SK-MEL-5 (cell line): Measurements from ENCODE around the gene MTA2. TPM values are rescaled to one million over a fixed set of nuclear protein-coding genes. Genes with fewer than 3 reads are reported as not detected.
"Not testable (repeated sequence)": the region's sequence is repeated elsewhere in the genome, so short reads cannot be mapped to it uniquely, and the experiment has no call there.

Experiments used
- DNase-seq: peaks from one replicate; pipeline ENCODE4 v3.0.0-alpha.2; 2016; ENCODE audit warnings: low read depth, low spot score
- in situ Hi-C: cut with HindIII; loops from 2 replicates; pipeline ENCODE4 v1.10.0; 2016; ENCODE audit warnings: low sequenced_read_pairs, high pct_unique_total_duplicates, low pct_unique_long_range_greater_than_20kb
- total RNA-seq: library from RNA; depleted of rRNA; stranded (reverse); fragments of >200 nt; shearing (Covaris generic); gene quantifications from 2 replicates; pipeline ENCODE4 v1.2.3, GENCODE V29; 2014

The MTA2 gene
- total RNA-seq, 1 experiment from 2014 or later = 56.3 TPM

DNA sequence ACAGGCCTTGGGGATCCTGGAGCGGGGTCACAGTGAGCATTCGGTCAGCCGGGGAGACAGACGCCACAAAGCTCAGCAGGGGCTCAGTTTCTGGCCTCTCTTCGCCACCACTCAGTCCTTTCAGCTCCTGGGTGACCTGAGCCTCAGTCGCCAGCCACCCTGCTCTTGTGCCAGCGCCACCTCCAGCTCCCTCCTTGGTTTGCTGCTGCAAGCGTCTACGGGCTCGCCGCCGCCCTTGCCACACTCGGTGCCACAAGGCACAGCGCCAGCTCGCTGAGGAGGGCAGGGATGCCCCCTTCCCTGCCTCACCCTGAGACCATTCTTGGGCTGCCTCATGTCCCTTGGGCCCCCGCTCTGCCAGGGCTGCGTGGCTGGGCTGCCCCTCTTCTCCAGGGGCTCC, 26.5 kb downstream of the MTA2 start:
- in situ Hi-C loops = no loop called here
- no peak for DNase-seq

DNA sequence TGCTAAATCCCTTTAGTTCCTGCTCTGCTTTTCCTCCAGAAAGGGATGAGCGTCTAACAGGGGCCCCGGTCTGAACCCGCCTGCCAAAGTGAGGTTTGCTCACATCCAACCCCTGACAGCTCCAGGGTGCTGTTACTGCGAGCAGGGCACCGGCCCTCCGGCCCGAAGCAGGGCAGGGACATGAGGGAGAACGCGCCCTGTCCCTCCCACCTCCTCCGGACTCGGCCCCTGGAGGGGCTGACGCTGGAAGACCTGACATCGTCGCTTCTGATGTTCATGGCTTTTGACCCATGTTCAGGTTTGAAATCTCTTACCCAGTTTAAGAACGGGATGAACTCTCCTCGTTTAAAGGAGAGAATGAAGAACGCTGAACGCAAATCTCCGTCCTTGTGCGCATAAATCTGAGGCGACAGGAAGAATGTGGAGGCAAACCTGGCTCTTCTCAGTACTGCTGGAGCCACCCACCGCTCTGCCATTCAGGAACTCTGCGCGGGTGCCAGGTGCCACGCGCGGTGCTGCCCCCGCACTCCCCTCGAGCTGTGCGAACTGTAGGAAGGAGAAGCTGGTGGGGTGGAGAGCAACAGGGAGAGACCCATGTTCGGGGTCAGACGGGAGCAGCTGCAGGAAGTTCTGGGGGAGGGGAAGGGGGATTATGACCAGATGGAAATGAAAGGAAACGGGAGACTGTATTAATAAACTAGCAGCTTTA, 27.1 kb downstream of the MTA2 start:
- in situ Hi-C loops = no loop called here
- DNase-seq = no peak

DNA sequence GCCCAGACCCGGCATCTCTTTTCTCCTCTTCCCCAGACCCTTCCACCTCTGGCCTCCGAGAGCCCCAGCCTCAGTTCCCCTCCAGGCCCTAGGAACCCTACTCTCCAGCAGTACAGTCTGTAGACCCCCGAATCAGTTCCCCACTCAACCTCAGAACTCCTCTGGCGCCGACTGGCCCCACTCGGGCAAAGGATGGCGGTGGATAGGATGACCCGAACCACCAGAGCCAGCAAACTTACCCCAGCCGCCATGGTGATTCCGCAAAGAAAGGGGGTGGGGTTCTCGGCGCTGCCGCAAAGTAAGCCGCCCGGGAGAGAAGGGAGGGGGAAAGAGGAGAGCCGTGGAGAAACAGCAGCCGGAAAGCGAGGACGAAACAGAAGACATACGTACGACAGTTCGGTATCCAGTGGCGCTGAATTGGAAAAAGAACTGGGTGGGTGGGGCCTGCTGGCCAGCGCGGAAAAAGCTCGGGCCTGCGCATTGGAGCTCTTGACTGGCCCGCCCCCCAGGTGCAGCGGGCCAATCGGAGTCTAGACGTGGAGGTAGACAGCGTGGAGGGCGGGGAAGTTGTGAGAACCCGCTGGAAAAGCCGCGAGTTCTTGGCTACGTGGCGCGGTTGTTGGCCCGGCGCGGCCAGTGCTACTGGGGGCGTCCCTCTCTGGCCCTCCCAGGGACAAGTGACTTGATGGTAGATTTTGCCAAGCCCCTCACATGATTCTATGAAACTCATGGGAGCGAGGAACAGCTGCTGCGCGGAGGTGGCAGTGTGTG, 27.9 kb downstream of the MTA2 start, which contains the start of gene EEF1G:
TSS of gene EEF1G (minus strand) at position 300 of the 771 bp plus-strand sequence. CDS start at position 251, 49 bp downstream.
- in situ Hi-C loops = no loop called here
- peak; percentile 99 for DNase-seq

DNA sequence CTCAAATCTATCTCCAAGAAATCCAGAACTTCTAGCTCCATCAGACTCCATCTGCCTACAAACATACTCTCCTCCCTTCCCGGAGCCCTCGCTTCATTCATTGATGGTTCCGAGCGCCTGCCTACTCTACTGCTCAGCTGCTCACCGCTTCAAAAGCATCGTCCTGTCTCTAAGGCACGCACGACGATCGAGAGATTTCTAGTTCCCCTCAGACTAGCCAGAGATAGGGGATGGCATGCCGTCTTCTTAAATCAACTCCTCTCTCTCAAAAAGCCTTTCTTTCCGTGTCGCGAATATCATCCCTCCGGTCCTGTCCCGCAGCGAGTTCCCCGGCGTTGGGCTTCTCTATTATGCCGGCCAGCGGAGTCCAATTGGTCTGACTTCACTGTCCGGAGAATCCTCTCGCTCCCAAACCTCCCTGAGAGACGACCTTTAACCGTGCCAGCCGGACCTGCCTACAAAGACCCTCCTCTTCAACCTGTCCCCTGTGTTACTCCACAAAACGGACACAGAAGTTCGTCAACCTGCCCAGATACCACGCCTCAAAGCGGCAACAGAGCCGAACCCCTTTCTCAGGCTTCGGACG, 28.6 kb downstream of the MTA2 start:
- in situ Hi-C loops = no loop called here
- DNase-seq = no peak

DNA sequence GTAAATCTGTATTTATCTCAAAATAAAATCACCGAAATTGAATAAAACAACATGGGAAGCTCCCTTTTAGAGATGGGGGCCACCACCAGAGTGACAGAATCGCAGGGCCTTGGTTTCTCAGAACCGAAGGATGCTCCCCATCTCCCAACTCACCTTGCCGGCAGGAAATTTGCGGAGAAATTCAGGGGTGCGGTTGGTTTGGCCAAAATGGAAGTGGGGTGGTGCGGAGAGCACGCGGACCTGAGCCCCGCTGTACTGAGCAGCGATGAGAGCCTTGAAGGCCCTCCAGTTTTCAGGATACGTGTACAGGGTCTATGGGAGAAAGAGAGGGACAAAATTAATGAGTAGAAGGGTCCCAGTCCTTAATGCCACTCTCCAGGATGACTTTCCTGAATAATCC, 29.2 kb downstream of the MTA2 start:
- in situ Hi-C loops = no loop called here
- DNase-seq = no peak

DNA sequence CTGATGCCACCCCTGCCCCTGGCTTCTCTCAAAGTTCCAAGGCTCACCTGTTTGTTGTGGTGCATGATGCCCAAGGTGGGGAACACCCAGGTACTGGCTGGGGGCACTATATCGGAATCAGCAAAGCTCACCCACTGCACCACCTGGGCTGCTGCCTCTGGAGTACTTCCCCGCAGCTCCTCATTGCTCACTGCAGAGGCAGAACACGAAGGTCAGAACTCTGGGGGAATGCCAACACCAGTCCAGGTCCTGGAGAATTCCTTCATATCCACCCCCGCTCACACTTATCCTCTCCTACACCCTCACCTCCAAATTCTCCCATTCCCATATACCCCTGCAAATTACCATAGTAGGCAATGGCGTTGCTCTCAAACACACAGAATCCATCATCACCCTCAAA, 30.2 kb downstream of the MTA2 start:
- in situ Hi-C loops, DNase-seq: not testable (repeated sequence)

DNA sequence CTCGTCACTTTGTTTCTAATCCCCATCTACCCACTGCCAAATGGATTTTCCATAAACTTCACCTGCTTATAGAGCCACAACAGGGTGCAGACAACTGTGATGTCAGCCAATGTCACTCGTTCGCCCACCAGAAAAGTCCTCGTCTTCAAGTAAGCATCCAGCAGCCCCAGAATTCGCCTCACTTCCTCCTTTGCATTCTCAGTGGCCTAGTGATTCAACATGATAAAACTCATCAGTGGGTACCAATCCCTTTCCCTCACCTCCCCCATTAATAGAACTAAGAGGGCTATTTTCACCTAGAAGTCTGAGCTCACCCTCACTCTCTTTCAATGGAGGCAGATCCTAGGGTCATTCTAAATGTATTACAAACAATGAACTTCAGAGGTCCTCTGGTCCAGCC, 30.8 kb downstream of the MTA2 start:
- DNase-seq, in situ Hi-C loops: not testable (repeated sequence)

DNA sequence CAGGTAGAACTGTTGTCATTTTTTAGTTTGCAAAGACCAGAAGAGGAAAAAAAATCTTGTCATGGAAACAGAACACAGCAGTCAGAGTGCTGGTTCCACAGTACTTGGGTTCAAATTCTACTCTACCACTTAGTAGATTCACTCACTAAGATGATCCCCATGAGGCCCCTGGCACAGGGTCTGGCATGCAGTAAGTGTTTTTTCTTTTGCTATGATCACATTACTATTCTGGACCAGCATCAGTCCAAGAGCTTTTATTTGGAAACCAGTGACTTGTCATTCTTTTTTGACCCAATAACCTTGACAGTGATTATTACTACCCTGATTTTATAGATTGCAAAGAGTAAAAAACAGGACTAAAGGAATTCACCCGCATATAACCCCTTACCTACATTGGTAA, 32.1 kb downstream of the MTA2 start:
- in situ Hi-C loops = no loop called here
- DNase-seq = no peak

DNA sequence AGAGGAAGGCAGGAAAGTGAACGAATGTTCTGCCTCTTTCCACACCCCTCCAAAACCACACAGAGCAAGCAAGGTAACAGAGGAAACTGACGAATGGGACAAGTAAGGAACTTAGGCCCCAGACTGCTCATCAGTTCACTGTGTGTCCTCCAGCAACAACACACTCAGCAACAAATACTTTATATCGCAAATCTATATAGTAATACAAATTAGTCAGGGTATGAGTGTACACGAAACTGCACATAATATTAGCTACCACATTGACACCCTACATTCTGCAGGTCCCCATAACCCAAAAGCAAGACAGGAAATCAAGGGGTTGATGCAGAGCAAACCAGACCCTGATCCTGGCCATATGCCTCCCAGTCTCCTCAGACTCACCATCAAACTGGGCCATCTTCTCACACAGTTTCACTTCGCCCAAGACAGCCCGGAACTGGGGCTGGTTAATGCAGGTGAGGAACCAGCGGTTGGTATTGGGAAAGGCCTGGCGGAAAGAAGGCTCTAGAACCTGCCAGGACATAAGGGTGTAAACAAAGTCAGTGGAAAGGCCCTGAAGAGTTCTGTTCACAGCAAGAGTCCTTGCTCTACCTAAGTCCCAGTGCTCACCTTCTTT, 34.5 kb downstream of the MTA2 start:
- in situ Hi-C loops = no loop called here
- DNase-seq = no peak

DNA sequence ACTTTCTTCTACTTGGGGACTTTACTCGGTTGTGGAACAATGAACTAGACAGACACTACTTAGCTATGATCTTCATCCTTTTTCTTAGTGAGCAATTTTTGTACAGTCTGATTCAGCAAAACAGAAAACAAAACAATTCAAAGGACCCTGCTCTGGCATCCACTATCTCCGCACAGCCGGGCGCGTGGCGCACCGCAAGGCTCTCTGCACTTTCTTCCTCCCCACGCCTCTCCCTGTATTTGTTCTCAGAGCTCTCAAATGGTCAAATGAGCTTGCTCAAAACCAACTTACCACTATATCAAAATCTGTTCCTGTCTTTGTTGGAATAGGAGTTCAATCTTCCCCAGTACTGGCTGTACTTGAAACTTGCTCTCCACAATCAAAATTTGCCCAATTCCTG, 35.4 kb downstream of the MTA2 start:
- in situ Hi-C loops = no loop called here
- no peak for DNase-seq

DNA sequence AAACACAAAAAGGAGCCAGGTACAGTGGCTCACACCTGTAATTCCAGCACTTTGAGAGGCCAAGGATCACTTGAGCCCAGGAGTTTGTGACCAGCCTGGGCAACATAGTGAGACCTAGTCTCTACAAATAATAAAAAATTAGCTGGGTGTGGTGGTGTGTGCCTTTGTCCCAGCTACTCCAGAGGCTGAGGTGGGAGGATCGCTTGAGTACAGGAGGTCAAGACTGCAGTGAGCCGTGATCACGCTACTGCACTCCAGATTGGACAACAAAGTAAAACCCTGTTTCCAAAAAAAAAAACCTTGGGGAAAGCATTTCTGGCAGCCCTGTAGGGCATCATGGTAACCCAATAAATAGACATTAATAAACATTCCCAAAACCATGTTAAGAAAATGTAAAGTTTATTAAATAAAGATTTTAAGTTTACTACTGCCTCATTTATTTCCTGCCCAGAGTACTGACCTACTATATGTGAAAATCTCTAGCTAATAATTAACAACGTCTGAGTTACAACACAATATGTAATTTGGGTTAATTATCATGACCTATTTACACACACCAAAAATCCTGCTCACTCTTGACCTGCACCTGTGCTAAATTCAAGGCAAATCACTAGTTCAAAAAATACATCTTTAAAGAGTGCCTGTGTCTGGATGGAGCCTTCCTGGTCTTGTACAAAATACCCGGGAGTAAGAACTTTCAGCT, 36.4 kb downstream of the MTA2 start:
- in situ Hi-C loops = no loop called here
- no peak for DNase-seq

DNA sequence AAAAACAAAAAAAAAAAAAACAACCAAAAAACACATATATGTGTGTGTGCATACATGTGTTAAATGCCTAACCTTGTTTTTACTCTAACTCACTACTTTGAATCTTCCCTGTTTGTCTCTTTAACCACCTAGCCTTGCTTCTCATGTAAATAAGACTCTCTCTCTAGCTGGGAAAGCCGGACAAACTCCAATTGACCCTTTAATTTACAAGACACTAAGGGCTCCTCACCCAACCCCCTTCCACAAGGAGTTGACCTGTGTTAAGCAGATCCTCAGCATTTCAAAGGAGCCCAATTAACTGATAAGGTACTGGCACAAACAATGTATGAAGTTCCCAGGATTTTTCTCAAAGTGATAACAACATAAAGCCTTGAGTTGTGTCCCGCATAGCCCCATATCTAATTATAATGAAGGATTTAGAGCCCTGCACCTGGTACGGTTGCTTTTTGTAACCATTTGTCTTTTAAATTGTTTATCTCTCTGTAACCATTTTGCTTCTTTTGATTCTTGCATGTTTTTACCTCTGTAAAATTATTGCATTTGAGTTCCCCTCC, 39.9 kb downstream of the MTA2 start:
- in situ Hi-C loops, DNase-seq: not testable (repeated sequence)

DNA sequence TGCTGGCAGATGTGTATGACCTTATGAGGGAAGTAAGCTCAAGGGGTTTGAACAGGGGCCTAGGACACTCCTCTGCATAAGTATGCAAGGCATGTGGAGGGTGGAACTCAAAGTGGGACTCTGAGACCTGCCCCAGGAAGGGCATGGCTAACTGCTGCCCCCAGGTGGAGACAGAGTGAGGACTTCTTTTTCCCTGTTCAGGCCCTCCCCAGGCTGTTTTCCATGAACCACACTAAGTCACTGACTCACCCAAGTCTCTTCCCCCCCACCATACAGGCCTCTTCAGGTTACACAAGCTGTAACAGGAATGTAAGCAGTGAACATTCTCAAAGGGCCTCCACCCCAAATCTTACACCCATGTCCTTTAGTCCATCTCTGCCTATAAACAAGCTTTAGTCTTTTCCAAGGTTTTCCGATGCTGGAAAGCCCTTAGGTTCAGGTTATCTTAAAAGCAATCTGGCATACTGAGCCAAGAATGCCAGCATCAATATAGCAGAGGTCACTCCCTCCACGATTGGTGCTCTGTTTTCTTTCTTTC, 41.0 kb downstream of the MTA2 start:
- in situ Hi-C loops = no loop called here
- peak; percentile 81 for DNase-seq

DNA sequence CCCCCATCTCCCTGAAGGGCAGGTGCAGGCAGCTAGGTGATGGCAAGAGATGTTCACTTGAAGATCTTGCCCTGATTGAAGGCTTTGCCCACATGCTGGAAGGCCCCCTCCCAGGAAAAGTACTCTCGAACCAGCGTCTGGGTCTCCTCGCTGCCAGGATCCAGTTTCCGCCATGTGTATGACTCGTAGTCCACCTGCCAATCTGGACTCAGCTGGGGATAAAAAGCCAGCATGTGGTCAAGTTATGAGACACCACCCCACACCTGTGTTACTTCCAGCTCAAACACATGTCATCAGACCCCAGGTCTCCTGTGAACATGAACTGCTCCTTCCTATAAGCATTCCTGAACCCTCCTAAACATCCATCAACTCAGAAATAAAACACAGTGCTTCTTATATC, 42.0 kb downstream of the MTA2 start:
- in situ Hi-C loops, DNase-seq: not testable (repeated sequence)

DNA sequence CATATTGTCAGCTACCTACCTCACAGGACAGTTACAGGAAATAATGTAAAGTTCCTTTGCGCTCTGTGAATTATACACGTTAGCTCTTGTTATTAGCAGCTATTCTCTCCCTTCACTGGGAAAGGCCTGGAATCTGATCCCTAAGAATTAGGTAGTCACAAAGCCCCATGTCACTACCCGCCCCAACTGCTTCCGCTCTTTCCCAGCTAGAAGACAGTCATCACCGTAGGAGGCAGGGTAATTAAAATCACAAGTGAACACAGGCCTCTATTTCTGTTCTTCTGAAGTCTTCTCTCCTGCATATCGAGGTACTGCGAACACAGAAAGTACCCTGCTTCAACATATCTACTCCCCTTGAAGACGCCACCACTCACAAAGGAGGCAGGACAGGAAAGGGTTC, 42.5 kb downstream of the MTA2 start:
- in situ Hi-C loops = no loop called here
- no peak for DNase-seq

DNA sequence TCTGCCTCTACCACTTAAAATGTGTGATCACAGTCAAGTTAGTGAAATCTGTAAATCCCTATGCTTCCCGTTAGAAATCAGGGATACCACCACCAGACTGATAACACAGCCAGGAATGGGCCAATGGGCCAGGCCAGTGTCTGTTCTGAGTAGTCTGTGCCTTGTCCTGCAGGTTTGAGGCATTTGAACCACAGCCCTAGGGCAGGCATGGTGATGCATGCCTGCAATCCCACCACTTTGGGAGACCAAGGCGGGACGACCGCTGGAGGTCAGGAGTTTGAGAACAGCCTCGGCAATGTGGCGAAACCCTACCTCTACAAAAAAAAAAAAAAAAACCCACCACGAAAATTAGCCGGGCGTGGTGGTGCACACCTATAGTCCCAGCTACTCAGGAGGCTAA, 43.0 kb downstream of the MTA2 start:
- in situ Hi-C loops = no loop called here

DNA sequence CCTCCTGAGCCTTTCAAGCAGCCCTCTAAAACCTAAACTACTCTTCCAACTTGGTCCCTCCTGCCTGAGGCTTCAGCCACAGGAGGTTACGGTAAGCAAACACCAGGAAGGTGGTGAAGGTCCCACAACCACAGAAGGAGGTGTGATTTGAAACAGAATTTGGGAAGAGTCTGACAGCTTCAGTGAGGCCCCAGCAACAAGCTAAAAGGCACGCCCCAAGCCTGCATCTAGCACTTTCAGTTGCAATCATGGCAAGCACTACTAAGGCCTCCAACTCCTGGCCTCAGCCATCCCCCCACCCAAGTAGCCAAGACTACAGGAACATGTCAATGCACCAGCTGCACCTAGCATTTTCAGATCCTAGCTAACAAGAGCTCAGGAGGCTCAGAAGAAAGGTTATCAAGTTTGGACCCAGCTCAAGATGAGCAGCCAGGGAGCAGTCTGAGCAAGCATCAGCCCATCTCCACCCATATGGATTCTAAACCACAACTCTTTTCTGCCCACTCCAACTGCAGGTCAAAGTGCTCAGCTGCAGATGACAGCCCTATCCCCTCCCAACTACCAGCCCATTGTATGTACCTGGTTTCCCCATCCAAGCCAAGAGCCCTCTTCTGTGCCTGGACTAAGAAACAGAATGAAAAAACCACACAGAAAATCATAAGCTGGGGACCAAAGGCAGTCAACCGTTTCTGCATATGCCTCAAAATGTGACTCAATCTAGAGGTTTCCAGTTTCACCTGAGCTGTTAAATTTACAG, 44.6 kb downstream of the MTA2 start:
- in situ Hi-C loops = no loop called here
- DNase-seq = no peak

More for the DNA sequence above, 43.0 kb downstream of the MTA2 start:
- DNase-seq = no peak
